ENCODE results near the gene TGM1. TPM values are rescaled to one million over a fixed set of nuclear protein-coding genes. Genes with fewer than 3 reads are reported as not detected.

TGM1 gene
- total RNA-seq, 1 donor from 2014 or later = 4.9 TPM

- no peaks in the 10 kb centered on the region for H4K20me1 ChIP-seq (ENCODE audit: low read depth)
- no peak overlapping the region for H3K27ac ChIP-seq
- no peaks in the 10 kb centered on the region for H3K9me3 ChIP-seq (ENCODE audit: low read depth)
- H2AFZ ChIP-seq (replicated peaks) = no peak overlapping the region
- no peaks in the 10 kb centered on the region for H3K9me3 Mint-ChIP-seq
- no peaks in the 10 kb centered on the region for H3F3A ChIP-seq (ENCODE audit: low read depth)
- H3K4me1 Mint-ChIP-seq = no peaks in the 10 kb centered on the region
- no peaks in the 10 kb centered on the region for H3K4me1 ChIP-seq
- no peak overlapping the region for H3K4me3 ChIP-seq
- TF ChIP-seq CTCF (IDR thresholded peaks at IDR 0.05) (no peak), EZH2phosphoT487 (IDR thresholded peaks at IDR 0.05) (no peak), EZH2 (IDR thresholded peaks at IDR 0.05) (no peak)
- H3K4me2 ChIP-seq = no peak overlapping the region
- H3K36me3 ChIP-seq = no peaks in the 10 kb centered on the region
- DNase-seq (ENCODE audit: low spot score) = no peak
- no peak overlapping the region for H3K4me3 Mint-ChIP-seq
- H3K27ac Mint-ChIP-seq = peak overlapping the region; percentile 25
- peaks cover 2% of the 10 kb centered on the region for H3K27me3 Mint-ChIP-seq (ENCODE audit: insufficient read depth, low read depth)
- no peaks in the 10 kb centered on the region for H3K27me3 ChIP-seq
- H3K9ac ChIP-seq = no peak overlapping the region
- H3K79me2 ChIP-seq (ENCODE audit: low read depth) = no peaks in the 10 kb centered on the region
- H3K36me3 Mint-ChIP-seq = peaks cover 2% of the 10 kb centered on the region
Observed at GRCh38 chr14:24278424-24278823, 15.4 kb upstream of the TGM1 start.

DNA sequence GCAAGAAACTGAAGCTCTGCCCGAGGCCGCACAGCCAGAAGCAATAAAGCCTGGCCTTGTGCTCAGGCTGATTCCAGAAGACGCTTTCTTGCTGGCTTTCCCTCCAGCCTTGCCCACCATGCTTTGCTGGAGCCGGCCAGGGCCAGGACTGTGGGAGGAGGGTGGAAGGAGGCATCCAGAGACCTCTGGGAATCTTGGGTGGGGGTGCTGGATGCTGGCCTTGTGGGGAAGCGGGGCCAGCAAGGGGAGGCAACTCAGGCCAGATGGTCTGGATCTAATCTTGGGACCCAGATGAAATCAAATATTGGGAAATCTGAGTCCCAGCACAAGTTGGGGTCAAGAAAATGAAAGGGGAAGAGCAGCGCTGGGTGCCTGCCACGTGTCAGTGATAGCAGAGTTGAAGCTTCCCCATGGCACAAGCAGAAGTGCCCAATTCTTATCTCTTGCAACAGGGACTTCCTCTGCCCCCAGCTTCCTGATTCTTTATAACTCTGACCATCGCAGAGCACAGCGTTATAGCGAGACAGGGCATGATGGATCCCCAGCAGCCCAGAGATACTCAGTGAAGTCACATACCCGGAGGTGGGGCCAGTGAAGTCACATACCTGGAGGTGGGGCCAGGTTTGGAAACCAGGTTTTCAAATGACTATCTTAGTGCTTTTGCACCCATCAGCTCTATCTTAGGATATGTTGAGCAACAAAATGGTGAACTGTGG lies 14.8 kb upstream of the TGM1 start:
- Histone ChIP-seq H2AFZ (replicated peaks) (no peak overlapping the region), H3K4me2 (no peak overlapping the region), H3K79me2 (ENCODE audit: low read depth) (peaks cover under 1% of the 10 kb centered on the region), H3K9ac (no peak overlapping the region), H3K4me1 (no peaks in the 10 kb centered on the region), H3F3A (ENCODE audit: low read depth) (no peaks in the 10 kb centered on the region), H3K4me3 (no peak overlapping the region), H3K27ac (no peak overlapping the region), H3K27me3 (no peaks in the 10 kb centered on the region), H4K20me1 (ENCODE audit: low read depth) (no peaks in the 10 kb centered on the region), H3K36me3 (no peaks in the 10 kb centered on the region), H3K9me3 (ENCODE audit: low read depth) (no peaks in the 10 kb centered on the region)
- no peak overlapping the region for H3K27ac Mint-ChIP-seq
- peaks cover 2% of the 10 kb centered on the region for H3K27me3 Mint-ChIP-seq (ENCODE audit: insufficient read depth, low read depth)
- H3K4me1 Mint-ChIP-seq = peaks cover 2% of the 10 kb centered on the region
- peaks cover 2% of the 10 kb centered on the region for H3K36me3 Mint-ChIP-seq
- TF ChIP-seq EZH2phosphoT487 (IDR thresholded peaks at IDR 0.05) (no peak), EZH2 (IDR thresholded peaks at IDR 0.05) (no peak), CTCF (IDR thresholded peaks at IDR 0.05) (no peak)
- no peak overlapping the region for H3K4me3 Mint-ChIP-seq
- no peak for DNase-seq (ENCODE audit: low spot score)
- H3K9me3 Mint-ChIP-seq = no peaks in the 10 kb centered on the region

- H3K4me2 ChIP-seq = no peak overlapping the region
- no peaks in the 10 kb centered on the region for H4K20me1 ChIP-seq (ENCODE audit: low read depth)
- H3K27me3 ChIP-seq = no peaks in the 10 kb centered on the region
- H2AFZ ChIP-seq (replicated peaks) = no peak overlapping the region
- peaks cover 8% of the 10 kb centered on the region for H3K79me2 ChIP-seq (ENCODE audit: low read depth)
- H3K27me3 Mint-ChIP-seq (ENCODE audit: insufficient read depth, low read depth) = peaks cover 2% of the 10 kb centered on the region
- peaks cover 2% of the 10 kb centered on the region for H3K36me3 Mint-ChIP-seq
- no peak for TF ChIP-seq EZH2phosphoT487 (IDR thresholded peaks at IDR 0.05)
- no peak for TF ChIP-seq CTCF (IDR thresholded peaks at IDR 0.05)
- TF ChIP-seq EZH2 (IDR thresholded peaks at IDR 0.05) = no peak
- no peaks in the 10 kb centered on the region for H3K9me3 ChIP-seq (ENCODE audit: low read depth)
- H3K4me3 ChIP-seq = no peak overlapping the region
- H3K4me3 Mint-ChIP-seq = no peak overlapping the region
- H3K9me3 Mint-ChIP-seq = no peaks in the 10 kb centered on the region
- no peak overlapping the region for H3K27ac ChIP-seq
- H3K9ac ChIP-seq = no peak overlapping the region
- DNase-seq (ENCODE audit: low spot score) = no peak
- peaks cover 2% of the 10 kb centered on the region for H3K4me1 ChIP-seq
- H3K4me1 Mint-ChIP-seq = peaks cover 8% of the 10 kb centered on the region
- no peaks in the 10 kb centered on the region for H3F3A ChIP-seq (ENCODE audit: low read depth)
- no peak overlapping the region for H3K27ac Mint-ChIP-seq
- H3K36me3 ChIP-seq = no peaks in the 10 kb centered on the region
Observed at GRCh38 chr14:24277071-24277470, 14.1 kb upstream of the TGM1 start.

All from neural progenitor cell (in vitro differentiated cells).